ENCODE measurements around the gene CLDN18.

DNA sequence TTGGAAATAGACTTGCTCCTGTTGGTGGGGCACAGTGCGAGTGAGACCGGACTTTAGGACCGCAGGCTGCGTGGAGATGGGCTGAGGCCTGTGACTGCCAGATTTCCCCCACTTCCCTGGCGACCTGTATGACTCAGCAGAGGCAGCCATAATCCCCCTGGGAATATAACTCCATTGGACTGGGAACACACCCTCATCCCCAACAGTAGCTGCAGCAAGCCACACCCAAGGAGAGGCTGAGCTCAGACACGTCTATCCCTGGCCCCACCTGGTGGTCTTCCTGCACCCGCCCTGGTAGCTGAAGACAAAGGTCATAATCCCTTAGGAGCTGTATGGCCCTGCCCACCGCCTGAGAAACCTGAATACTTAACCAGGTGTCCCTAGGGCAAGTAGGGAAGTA lies 62.8 kb downstream of the CLDN18 start:
- TF ChIP-seq, protein P1, sequence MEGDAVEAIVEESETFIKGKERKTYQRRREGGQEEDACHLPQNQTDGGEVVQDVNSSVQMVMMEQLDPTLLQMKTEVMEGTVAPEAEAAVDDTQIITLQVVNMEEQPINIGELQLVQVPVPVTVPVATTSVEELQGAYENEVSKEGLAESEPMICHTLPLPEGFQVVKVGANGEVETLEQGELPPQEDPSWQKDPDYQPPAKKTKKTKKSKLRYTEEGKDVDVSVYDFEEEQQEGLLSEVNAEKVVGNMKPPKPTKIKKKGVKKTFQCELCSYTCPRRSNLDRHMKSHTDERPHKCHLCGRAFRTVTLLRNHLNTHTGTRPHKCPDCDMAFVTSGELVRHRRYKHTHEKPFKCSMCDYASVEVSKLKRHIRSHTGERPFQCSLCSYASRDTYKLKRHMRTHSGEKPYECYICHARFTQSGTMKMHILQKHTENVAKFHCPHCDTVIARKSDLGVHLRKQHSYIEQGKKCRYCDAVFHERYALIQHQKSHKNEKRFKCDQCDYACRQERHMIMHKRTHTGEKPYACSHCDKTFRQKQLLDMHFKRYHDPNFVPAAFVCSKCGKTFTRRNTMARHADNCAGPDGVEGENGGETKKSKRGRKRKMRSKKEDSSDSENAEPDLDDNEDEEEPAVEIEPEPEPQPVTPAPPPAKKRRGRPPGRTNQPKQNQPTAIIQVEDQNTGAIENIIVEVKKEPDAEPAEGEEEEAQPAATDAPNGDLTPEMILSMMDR (IDR thresholded peaks at IDR 0.05; ENCODE audit: low read depth, low read length) = no peak
- TF ChIP-seq EZH2phosphoT487 (IDR thresholded peaks at IDR 0.05; ENCODE audit: low read depth) = no peak
